NCI-H510A treated with DMSO at 0.1 percent for 48 hours (cell line): Measurements from ENCODE around the gene LAMC3.
A peak's percentile ranks its signal among the peaks of the same experiment; 100 is the strongest.
"Not testable (repeated sequence)": the region's sequence is repeated elsewhere in the genome, so short reads cannot be mapped to it uniquely, and the experiment has no call there.

Experiments used
- DNase-seq: peaks from one replicate; lab custom pipeline; 2025; lab: John Stamatoyannopoulos, UW

Gene LAMC3

GRCh38 chr9:130991778-130992681 is 16.9 kb upstream of the LAMC3 start:
- DNase-seq, result no peak

DNA sequence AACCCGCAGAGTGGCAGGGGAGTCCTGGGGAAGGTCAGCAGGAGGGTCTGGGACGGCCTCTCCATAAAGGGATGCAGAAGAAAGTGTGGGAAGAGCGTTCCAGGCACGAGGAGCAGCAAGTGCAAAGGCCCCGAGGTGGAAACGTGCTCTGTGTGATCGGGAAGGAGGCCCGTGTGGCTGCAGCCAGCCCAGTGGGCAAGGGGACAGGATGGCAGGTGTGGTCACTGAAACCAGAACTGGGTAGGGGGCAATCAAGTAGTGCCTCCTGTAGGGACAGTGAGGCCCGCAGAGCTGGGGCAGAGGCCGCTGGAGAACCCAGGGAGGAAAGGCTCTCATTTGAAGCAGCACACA is 16.3 kb upstream of the LAMC3 start:
- DNase-seq, result no peak

GRCh38 chr9:130993303-130994030 is 15.5 kb upstream of the LAMC3 start:
- DNase-seq, result no peak

DNA sequence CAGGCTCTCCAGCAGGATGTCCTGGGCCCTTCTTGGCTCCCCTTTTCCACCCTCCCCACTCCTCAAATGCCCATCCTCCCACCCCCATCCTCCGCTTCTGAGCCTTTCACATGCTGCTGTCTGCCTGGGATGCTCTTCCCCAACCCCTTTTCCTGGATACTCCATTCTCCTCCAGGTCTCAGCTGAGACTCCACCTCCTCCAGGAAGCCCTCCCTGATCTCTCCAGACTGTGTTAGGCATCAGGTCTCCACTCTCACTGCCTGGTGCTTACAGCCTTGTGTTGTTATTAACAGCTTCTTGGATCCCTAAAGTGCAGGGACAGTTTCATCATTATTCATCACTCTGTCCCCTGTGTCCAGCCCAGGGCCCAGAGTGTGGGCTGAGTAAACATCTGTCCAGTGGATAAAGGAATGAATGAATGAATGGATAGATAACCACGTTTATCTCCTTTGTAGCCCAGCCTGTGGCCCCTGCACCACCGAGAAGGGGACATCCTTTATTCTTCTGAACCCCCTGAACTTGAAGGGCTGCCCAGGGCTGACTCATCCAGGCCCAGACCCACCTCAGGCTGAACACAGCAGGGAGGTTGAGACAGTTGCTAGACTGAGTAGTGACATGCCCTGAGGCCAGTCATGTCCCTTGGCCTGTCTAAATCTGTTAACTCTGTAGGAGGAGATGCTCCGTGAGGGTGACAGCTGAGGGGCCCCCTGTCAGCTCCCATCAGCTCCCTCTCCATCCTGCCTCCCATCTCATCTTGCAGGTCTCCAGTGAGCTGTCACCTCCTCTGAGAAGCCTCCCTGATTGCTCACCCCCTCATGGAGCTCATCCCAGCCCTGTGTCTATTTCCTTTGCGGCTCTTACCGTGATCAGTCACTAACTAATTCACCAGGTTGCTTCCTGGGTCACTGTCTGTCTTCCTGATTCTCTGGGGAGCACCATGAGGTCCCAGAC is 14.6 kb upstream of the LAMC3 start:
- no peak for DNase-seq

DNA sequence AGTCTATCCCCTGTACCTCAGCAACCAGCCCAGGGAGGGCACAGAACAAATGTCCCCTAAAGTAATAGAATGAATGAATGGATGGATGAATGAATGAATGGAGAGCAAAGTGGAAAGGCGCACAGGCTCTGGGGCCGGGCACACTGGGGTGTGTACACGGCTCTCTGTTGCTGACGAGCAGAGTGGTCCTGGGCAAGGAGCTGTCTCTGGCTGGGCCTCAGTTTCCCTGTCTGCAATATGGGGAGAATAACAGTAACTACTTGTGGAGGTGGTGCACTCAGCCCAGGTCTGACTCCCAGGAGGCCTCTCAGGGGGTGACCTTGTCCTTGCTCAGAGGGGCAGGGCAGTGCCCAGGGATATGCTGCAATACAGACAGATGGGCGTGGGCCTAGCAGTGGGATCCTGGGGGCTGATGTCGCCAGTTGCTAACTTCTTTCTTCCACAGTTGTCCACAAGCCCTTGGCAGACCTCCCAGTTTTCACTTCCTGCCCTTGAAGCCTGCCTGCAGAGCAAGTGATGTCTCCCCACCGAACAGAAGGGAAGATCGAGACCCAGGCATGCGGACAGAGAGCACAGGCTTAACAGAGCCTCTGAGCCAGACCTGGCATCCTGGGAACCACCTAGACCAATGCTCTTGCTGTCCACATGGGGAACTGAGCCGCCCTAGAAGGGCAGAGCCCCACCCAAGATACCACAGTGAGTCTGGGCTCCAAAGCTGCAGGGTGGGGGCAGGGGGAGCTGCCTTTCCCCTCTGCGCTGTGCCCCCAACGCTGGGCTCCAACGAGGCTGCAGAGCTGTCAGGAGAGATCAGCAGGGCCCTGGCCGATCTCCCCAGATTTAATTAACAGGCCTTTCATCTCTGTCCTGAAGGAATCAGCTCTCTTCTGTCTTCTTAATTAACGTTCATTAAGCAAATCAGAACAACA is 13.6 kb upstream of the LAMC3 start:
- DNase-seq, result no peak

DNA sequence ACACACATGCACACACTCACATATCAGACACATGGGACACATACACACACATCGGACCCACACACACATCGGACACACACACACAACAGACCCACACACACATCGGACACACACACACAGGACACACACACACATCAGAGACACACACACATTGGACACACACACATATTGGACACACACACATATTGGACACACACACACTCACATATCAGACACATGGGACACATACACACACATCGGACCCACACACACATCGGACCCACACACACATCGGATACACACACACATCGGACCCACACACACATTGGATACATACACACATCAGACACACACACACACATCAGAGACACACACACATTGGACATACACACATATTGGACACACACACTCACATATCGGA is 12.8 kb upstream of the LAMC3 start:
- DNase-seq, result no peak

DNA sequence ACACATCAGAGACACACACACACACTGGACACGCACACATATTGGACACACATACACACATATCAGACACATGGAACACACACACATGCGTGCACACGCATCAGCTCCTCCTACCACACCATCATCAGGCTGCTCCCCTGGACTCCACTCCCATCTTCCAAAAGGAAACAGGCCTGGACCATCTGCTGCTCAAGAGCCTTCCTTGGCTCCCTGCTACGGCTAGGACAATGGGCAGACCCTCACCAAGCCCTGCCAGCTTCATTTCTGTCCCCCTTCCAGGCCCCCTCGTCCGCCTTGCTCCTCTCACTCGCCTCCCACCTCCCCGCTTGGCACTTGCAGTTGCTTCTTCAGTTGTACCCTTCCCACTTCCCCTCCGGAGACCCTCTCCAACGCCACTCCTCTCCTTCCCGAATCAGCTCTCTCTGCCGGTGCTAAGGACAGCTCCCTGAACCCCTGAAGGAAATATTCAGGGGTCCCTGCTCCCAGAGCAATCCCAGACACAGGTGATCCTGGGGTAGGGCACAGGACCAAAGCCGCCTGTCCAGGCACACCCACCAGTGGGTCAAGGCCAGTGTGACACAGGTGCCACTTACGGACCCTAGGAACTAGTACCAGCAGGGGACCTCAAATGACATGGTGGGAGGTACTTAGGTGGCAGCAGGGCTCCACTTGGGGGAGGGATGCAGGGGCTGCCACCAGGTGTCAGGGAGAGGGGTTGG is 12.1 kb upstream of the LAMC3 start:
- DNase-seq, result no peak

DNA sequence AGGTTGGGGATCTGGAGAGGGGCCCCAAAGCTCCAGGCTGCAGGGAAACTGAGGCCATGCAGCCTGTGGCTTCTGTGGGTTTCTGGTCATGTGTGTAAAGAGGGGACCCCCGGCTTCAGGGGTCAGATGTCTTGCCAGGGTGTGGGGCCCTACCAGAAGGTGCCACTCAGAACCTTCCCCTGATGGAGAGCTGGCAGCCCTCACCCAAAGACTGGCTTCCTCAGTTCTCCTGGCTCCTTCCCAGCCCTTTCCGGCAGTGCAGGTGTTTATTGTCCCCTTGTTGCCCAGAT is 11.6 kb upstream of the LAMC3 start:
- no peak for DNase-seq

DNA sequence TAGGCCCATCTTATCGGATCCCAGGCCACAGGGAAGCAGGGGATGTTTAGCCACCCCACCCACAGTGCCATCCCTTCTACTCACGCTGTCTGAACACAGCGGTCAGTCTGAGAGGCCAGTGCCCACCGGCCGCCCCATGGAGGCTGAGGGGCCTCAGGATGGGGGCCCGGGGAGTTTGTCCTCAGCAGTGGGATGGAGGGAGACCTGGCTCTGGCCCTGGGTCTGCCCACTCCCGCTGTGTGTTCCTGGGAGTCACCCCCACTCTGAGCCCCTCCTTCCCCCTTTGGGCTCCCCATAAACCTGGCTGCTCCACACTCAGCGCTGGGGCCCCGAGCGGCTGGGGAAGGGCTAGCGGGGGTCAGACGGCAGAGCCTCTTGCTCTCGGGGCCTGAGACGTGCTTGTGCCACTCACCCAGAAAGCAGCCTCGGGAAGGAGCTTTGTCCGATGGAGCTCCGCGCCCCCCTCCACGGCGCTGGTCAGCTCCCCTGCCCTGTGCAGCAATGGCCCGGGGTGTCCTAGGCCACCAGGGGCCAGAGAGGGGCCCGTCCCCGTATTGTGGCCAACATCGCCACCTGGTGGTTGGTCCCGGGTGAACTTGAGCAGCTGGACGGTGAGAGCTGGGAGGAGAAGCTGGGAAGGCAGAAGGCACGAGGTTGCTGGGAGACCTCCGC is 10.9 kb upstream of the LAMC3 start:
- DNase-seq, result peak; percentile 67

GRCh38 chr9:130998597-130999244 is 10.3 kb upstream of the LAMC3 start:
- no peak for DNase-seq

GRCh38 chr9:130999245-130999623 is 9.7 kb upstream of the LAMC3 start:
- DNase-seq, result no peak

DNA sequence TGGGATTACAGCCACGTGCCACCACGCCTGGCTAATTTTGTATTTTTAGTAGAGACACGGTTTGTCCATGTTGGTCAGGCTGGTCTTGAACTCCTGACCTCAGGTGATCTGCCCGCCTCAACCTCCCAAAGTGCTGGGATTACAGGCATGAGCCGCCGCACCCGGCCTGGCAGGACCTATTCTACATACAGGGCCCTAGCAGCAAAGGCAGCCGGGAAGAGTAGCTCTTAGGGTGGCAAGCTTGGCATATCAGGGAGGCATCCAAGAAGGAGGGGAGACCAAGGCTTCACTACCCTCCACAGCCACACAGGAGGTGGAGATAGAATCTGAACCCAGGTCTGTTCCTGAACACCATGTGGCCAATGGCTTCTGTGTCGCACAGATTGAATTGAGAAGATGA is 8.4 kb upstream of the LAMC3 start:
- not testable (repeated sequence) for DNase-seq

DNA sequence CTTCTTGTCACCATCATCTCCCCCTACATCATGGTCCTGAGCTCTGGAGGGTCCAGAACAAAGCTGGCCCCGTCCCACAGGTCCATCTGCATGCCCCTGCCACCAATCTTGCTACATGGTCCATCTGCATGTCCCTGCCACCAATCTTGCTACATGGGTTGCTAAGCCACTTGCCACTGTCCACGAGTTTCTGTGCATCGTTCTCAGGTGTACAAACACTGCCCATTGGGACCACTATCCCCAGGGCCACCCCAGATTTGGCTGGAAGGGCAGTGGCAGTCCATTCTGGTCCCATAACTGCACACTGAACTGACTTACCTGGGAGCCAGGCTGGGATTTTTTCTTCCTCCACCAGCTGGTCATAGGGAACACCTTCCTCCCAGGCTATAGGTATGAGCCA is 8.0 kb upstream of the LAMC3 start:
- no peak for DNase-seq

DNA sequence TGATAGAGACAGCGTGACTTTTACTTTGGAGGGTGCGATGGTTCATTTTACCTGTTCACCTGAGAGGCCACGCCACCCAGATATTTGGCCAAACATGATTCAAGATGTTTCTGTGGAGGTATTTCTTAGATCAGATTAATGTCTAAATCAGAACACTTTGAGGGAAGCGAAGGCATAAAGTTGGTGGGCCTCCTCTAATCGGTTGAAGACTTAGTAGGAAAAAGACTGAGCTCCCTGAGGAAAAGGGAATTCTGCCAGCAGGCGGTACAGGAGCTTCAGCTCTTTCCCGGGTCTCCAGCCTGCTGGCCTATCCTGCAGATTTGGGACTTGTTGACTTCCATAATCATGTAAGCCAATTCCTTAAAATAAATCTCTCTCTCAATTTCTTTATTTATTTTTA is 7.0 kb upstream of the LAMC3 start:
- DNase-seq, result no peak

GRCh38 chr9:131006601-131007000 is 2.4 kb upstream of the LAMC3 start:
- no peak for DNase-seq

GRCh38 chr9:131008086-131008485 is 888 bp upstream of the LAMC3 start:
- DNase-seq, result no peak

DNA sequence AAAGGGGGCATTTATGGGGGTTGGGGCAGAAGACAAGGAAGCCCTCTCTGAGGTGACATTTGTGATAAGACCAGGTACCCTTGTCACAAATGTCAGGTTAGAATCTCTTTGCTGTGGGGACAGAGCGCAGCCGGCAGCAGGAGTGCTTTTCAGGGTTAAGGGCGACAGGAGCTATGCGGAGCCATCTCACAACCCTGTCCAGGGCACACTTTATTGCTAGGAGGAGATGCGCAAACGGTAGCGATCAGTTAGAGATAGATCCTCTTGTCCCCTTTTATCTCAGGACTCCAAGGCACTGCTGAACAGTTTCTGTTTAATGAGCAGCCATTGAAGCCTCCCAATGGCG is 438 bp upstream of the LAMC3 start:
- DNase-seq, result no peak

GRCh38 chr9:131010482-131011273 is 1.7 kb downstream of the LAMC3 start:
- DNase-seq, result no peak
